Measurements from ENCODE around the gene FZD2.

Gene FZD2

DNA sequence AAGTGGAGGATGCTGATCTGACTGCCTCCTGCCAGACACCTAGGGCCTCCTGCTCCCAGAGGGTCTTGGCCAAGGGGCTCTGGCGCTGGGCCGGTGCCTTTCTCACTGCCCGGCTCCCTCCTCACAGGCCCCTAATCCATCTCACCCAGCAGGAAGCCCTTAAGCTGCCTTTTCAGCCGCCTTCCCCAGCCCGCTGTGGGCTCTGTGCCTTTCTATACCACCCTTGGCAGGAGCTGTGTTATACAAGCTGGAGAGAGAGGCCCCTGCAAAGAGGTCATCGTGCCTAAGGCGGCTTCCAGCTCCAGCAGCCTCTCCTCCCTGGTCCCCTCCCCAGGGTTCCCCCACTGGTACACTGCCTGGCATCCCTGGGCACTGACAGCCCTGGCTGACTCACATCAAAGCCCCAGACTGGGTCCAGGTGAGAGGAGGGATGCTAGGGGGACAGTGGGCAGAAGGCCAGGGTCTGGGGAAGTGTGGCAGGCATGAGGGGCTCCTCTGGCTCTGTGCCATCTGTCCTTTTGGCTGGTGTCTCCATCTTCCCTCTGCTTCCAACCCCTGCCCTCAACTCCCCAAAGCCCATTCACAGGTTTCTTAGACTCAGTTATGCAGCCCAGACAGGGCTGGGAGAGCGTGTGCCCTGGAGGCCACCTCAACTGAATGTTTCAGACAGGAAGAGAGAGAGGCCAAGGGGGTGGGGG, 15.3 kb upstream of the FZD2 start:
- TF ChIP-seq, protein P1, sequence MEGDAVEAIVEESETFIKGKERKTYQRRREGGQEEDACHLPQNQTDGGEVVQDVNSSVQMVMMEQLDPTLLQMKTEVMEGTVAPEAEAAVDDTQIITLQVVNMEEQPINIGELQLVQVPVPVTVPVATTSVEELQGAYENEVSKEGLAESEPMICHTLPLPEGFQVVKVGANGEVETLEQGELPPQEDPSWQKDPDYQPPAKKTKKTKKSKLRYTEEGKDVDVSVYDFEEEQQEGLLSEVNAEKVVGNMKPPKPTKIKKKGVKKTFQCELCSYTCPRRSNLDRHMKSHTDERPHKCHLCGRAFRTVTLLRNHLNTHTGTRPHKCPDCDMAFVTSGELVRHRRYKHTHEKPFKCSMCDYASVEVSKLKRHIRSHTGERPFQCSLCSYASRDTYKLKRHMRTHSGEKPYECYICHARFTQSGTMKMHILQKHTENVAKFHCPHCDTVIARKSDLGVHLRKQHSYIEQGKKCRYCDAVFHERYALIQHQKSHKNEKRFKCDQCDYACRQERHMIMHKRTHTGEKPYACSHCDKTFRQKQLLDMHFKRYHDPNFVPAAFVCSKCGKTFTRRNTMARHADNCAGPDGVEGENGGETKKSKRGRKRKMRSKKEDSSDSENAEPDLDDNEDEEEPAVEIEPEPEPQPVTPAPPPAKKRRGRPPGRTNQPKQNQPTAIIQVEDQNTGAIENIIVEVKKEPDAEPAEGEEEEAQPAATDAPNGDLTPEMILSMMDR (IDR thresholded peaks at IDR 0.05; ENCODE audit: low read depth, low read length), result no peak
- no peak overlapping the region for H3K4me3 ChIP-seq (ENCODE audit: low read depth, low read length)

DNA sequence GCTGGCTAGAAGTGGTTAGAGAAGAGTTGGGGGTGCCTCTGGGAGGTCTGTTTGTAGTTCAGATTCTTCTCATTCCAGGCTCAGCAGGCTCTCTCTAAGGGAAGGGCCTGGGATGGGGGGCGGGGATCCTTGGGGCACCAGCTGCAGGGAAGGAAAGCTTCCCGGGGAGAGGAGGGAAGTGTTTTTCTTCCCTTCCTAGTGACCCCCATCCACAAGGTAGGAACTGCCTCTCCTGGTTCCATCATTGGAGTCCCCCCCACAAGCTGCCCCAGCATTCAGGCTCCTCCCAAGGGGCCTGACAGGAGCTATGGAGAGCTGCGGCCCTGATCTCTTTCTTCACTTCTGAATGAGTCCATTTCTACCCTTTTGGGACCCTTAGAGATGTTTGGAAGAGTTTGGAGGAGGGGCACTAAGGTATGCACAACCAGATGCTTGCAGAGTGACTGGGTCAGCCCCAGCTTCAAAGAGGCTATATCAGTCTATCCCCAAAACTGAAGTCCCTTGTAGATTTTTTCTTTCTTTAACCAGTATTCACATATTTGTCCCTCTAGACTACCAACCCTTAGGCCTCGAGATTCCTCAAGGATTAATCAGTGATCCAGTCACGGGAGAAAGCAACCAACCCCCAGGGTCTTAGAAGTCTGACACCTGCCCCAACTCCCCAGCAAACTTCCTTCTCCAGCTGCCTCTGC, 13.9 kb upstream of the FZD2 start:
- TF ChIP-seq, protein P1 (IDR thresholded peaks at IDR 0.05; ENCODE audit: low read depth, low read length), result no peak
- H3K4me3 ChIP-seq (ENCODE audit: low read depth, low read length), result peak overlapping the region; percentile 50

DNA sequence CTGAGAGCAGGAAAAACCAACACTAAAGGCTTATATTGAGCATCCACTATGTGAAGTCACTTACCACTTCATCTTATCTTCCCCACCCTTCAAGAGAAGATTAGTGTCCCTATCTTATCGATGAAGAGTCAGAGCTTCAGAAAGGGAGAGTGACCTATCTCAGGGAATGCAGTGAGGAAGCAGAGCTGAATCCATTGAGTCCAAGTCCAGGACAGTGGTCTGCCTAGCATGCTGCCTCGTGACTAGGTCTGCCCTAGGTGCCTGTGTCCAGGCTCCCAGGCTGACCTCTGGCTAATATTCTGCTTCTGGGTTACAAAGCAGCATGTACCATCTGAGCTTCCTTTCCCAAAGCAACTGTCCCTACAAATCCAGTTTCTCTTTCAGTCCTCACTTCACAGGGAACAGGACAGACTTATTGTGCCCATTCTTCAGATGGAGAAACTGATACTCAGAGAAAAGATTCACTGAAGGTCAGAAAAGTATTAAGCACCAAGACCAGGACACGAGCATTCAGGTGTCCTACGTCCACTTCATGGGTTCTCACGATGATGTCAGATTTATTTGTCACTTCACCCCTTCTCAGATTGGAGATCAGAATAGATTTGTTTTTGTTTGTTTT, 13.3 kb upstream of the FZD2 start:
- TF ChIP-seq, protein P1 (IDR thresholded peaks at IDR 0.05; ENCODE audit: low read depth, low read length), result no peak
- no peak overlapping the region for H3K4me3 ChIP-seq (ENCODE audit: low read depth, low read length)

DNA sequence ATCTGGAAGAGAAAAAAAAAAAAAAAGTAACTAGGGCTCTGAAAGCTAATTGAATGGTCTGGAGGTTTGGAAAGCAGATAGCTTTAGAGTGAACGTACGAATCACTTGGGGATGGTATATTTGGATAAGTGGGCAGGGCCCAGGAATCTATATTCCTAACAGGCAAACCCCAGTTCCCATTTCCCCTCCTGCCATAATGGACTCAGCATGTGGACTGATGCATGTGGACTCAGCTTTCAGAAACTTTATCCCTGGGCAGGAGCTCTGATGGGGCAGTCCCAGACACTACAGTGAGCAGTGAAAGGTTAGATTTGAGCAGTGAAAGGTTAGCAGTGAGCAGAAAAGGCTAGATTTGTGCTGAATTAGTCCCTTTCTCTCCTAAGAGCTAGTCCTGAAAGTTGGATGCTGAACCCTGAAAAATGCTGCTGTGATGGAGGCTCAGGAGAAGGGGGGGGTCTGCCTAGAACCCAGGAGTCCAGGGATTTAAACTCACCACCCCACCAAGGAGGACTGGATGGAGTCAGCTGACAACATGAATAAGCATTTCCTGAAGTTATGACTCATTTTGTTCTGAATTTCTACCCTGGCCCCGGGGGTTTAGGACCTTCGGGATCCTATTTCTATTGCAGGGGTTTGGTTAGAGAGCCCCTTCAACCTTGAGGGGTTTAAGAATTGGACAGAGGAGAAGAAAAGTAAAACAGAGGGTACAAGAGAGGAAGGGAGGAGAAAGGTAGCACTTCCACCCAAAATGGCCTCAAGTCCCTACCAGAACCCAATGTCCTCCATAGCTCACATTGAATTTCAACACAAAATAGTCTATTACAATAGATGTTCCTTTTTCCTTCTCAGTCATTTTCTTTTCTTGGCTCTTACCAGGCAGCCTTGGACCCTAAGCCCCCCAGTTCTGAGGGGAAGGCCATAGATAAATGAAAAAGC, 10.3 kb upstream of the FZD2 start:
- H3K4me3 ChIP-seq (ENCODE audit: low read depth, low read length), result no peak overlapping the region
- TF ChIP-seq, protein P1 (IDR thresholded peaks at IDR 0.05; ENCODE audit: low read depth, low read length), result no peak

DNA sequence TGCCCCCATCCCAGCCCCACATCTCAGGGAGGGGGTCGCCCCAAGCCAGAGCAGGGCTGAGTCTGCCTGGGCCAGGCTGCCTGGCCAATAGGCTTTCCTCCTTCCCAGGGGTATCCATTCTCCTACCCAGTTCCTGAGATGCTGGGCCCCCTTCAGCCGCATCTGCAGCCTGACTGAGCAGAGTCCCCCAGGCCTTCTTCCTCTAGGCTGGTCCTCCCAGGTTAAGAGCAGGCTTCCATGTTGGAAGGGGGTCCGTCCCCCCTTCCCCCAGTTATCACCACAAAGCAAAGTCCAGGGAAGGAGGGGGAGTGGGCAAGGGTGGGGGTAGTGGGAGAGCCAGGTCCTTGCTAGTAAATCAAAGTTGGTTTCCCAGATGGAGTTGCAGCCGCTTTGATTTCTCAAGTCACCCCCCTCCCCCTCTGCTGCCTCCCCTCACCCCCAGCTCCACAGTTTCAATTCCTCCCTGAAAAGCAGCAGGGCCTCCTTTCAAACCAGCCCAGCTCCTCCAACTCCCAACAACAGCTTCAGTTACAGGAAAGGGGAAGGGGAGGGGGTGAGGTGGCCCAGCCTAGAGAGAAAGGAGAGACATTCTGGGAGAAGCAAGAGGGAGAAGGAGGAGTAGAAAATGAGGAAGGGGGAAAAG, 9.5 kb upstream of the FZD2 start:
- H3K4me3 ChIP-seq (ENCODE audit: low read depth, low read length), result no peak overlapping the region
- TF ChIP-seq, protein P1 (IDR thresholded peaks at IDR 0.05; ENCODE audit: low read depth, low read length), result no peak

DNA sequence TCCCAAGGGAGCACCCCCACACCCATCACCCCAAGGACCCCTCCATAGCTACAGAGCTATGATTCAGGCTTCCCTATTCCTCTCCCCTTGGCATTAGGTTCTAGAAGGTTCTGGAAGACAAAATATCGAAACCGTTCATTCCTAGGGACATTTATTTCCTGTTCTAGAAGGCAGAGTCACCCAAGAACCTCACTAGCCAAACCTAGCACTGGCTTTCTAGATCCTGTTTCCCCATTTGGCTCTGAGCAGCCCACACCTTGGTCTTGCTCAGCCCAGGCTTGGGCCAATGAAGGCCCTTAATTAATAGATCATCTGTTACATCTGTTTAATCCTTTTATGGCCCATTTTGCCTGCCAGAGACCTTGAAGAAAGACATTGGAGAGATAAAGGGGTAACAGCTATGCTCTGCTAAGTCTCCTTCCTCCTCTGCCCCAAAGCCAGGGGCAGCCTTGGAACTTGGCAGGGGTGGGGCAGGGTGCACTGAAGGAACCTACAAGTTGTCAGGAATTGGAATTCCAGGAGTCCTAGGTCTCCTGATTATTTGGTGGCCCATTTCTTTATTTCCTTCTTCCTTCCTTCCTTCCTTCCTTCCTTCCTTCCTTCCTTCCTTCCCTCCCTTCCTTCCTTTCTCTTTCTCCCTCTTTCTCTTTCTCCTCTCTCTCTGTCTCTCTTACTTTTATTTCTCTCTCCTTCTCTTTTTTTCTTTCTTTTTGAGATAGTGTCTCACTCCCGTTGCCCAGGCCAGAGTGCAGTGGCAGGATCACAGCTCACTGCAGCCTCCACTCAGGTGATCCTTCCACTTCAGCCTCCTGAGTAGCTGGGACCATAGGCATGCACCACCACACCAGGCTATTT, 8.7 kb upstream of the FZD2 start:
- TF ChIP-seq, protein P1 (IDR thresholded peaks at IDR 0.05; ENCODE audit: low read depth, low read length), result no peak

More for the DNA sequence above, 8.7 kb upstream of the FZD2 start:
- H3K4me3 ChIP-seq (ENCODE audit: low read depth, low read length), result no peak overlapping the region
